Right lobe of liver (tissue), 6 donors: Measurements from ENCODE around the gene CFAP46. TPM values are rescaled to one million over a fixed set of nuclear protein-coding genes. Genes with fewer than 3 reads are reported as not detected.
A peak's percentile ranks its signal among the peaks of the same experiment; 100 is the strongest.

ENCODE experiments used
- ATAC-seq, 4 donors: fragments of 200-7000 bp; cut with Tn5 transposase; one replicate each; pipeline ENCODE4 v1.9.1; 2020; ENCODE audit warnings: mild to moderate bottlenecking in 4 of 4, moderate library complexity in 4 of 4
- DNase-seq, 3 donors: peaks; one replicate each; pipeline ENCODE4 v3.0.0-alpha.2; 2020
- H3K27ac ChIP-seq, 3 donors: fragments of 200-600 bp; one replicate each; pipeline ENCODE4 v1.8.0; 2022
- H3K27me3 ChIP-seq, 2 donors: fragments of 200-600 bp; one replicate each; pipeline ENCODE4 v1.8.0; 2022
- H3K36me3 ChIP-seq, 4 donors: fragments of 200-600 bp; sonication (generic) in 1 of 4; one replicate each; pipeline versions ENCODE4 v1.5.1 to v1.8.0; 2017 to 2022; ENCODE audit warnings: control low read depth in 1 of 4
- H3K4me1 ChIP-seq, 4 donors: fragments of 200-600 bp; sonication (generic) in 1 of 4; one replicate each; pipeline versions ENCODE4 v1.5.1 to v1.8.0; 2017 to 2022; ENCODE audit warnings: control low read depth in 1 of 4
- H3K4me3 ChIP-seq, 3 donors: fragments of 200-600 bp; one replicate each; pipeline ENCODE4 v1.8.0; 2022
- H3K9me3 ChIP-seq, 4 donors: fragments of 200-600 bp; sonication (generic) in 1 of 4; one replicate each; pipeline versions ENCODE4 v1.5.1 to v1.8.0; 2017 to 2022; ENCODE audit warnings: control low read depth in 1 of 4
- POLR2A ChIP-seq: fragments of 450-650 bp; IDR thresholded peaks from one replicate; pipeline ENCODE4 v1.6.1; 2017; ENCODE audit warnings: antibody characterized with exemption, mild to moderate bottlenecking
- WGBS: methylation state at CpG from one replicate; pipeline ENCODE4 v1.1.6; 2018; ENCODE audit warnings: low coverage, low lambda C conversion rate; ENCODE audit not compliant: insufficient coverage; ENCODE audit errors: missing lambda C conversion rate; 5-methylcytosine and 5-hydroxymethylcytosine counted together
- intact Hi-C, 2 donors: fragments of 100-400 bp; cut with DNase I; formaldehyde crosslinking; loops; one replicate each; pipeline versions ENCODE4 v1.11.2 to v1.14.1; 2022
- total RNA-seq, 6 experiments: library from RNA; depleted of rRNA in 2 of 6; stranded (reverse); fragments of >200 nt in 2 of 6; fragmentation: NEBNext Ultra II Directional in 3 of 6; extraction: Animal tissue kit (Norgen Biotek cat#: 25700) in 3 of 6; gene quantifications; one replicate each; pipeline versions ENCODE4 v1.1.0 to v1.2.4, GENCODE V29; 2016 to 2023
- TF ChIP-seq, protein P1 (sequence below), 4 donors: fragments of 200-600 bp in 3 of 4; fragments of 450-650 bp in 1 of 4; IDR thresholded peaks; one replicate each; pipeline versions ENCODE4 v1.5.1 to v1.8.0; 2016 to 2022; ENCODE audit warnings: antibody characterized with exemption in 4 of 4, mild to moderate bottlenecking in 2 of 4
- donor health status: DM: no; HTN: yes; CAD: no.
- donor health status: DM: no; HTN: no; CAD: no.
- donor health status: DM: no; HTN: no; CAD: no.
- donor health status: DM: no; HTN: yes; CAD: no.
- donor health status: DM: no; HTN: yes; CAD: no.

The CFAP46 gene
- total RNA-seq, 6 experiments from 2014 or later = 0.16 to 0.67 (median 0.32) TPM

DNA sequence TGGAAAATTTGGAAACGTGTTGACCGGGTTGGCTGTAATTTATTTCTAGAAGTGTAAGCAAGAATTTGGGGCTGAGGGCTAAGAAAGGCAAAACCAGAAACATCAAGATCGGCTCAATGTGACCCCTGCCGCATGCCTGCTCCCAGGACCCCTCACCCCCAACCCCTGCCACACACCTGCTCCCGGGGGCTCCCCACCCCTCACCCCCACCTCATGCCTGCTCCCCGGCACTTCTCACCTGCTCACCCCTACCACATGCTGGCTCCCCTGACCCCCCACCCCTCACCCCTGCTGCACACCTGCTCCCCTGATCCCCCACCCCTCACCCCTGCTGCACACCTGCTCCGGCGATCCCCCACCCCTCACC lies 19.0 kb upstream of the CFAP46 start:
- H3K4me1 ChIP-seq = peaks cover 0 to 3% (median 0%) of the 10 kb centered on the region in 4 donors
- no peaks in the 10 kb centered on the region for H3K27me3 ChIP-seq
- TF ChIP-seq, protein P1, sequence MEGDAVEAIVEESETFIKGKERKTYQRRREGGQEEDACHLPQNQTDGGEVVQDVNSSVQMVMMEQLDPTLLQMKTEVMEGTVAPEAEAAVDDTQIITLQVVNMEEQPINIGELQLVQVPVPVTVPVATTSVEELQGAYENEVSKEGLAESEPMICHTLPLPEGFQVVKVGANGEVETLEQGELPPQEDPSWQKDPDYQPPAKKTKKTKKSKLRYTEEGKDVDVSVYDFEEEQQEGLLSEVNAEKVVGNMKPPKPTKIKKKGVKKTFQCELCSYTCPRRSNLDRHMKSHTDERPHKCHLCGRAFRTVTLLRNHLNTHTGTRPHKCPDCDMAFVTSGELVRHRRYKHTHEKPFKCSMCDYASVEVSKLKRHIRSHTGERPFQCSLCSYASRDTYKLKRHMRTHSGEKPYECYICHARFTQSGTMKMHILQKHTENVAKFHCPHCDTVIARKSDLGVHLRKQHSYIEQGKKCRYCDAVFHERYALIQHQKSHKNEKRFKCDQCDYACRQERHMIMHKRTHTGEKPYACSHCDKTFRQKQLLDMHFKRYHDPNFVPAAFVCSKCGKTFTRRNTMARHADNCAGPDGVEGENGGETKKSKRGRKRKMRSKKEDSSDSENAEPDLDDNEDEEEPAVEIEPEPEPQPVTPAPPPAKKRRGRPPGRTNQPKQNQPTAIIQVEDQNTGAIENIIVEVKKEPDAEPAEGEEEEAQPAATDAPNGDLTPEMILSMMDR (IDR thresholded peaks at IDR 0.05) = no peak
- no peak for TF ChIP-seq POLR2A
- ATAC-seq (no peak), DNase-seq (peak in 2 of 3 donors; percentile 11 to 39)
- whole genome bisulfite sequencing = 73% methylated on average over 6 of the region's 8 CpGs
- H3K36me3 ChIP-seq = no peaks in the 10 kb centered on the region
- no peaks in the 10 kb centered on the region for H3K9me3 ChIP-seq
- no peak overlapping the region for H3K27ac ChIP-seq
- intact Hi-C loops = no loop called here
- no peak overlapping the region for H3K4me3 ChIP-seq

DNA sequence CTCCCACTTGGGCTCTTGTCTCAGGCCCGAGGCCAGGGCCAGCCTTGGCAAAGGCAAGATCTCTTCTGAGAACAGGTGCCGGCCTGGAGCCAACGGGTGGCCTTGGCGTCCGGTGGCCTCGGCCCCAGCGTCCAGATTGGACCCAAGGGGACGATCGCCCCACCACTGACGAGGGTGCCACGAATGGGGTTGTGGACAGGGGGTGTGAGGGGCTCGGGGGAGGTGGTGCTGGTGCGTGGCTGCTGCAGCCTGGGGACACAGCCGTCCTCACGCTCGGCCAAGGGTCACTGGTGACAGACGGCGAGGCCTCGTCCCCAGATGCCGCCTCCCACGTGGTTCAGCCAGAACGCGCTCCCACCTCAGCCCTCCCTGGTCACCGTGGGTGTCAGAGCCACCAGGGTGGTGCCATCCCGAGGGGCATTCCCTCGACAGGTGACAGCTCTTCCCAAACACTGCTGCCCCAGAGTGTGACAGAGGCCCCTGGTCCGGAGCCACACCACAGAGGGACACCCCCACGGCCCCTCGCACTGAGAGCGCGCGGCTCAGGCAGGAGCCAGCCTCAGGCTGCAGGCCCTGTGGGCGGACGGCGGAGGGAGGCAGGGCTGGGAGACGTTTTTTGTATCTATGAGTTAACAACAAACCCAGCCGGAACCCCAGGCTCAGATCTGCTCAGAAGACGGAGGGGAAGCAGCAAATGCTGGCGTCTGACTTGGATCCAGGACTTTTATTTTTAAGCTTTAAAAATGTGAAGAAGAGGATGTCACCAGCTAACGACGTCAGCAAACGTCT lies 18.5 kb upstream of the CFAP46 start:
- H3K27ac ChIP-seq = no peak overlapping the region
- intact Hi-C loops = no loop called here
- H3K4me3 ChIP-seq = no peak overlapping the region
- H3K27me3 ChIP-seq = no peaks in the 10 kb centered on the region
- DNase-seq (peak; percentile 17 to 44 (median 43)), ATAC-seq (no peak)
- H3K36me3 ChIP-seq = no peaks in the 10 kb centered on the region
- 76% methylated on average over 8 of the region's 42 CpGs for WGBS
- H3K4me1 ChIP-seq = peaks cover 0 to 3% (median 0%) of the 10 kb centered on the region in 4 donors
- TF ChIP-seq, protein P1 (IDR thresholded peaks at IDR 0.05) = no peak
- no peak for TF ChIP-seq POLR2A
- H3K9me3 ChIP-seq = no peaks in the 10 kb centered on the region

DNA sequence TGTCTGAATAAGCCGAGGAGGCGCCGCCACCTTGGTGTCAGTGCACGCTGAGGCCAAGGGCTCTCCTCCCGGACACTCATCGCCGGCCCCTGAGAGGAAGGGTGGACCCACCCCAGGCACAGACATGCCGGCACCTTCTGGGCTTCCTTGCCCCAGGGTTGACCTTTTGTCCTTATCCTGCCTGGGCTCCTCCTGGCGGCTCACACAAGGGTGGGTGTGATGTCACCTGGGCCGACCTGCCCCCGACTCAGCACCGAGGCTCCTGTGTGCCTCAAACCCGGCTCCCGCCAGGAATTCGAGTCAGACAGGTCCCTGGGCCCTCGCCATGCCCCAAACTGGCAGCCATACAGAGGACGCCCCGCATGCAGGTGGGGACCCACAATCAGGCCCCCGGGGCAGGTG lies 17.7 kb upstream of the CFAP46 start:
- 61% methylated on average over 7 of the region's 19 CpGs for WGBS
- DNase-seq (peak; percentile 15 to 56 (median 44)), ATAC-seq (peak in 3 of 4 donors; percentile 8 to 20 (median 8))
- no peaks in the 10 kb centered on the region for H3K36me3 ChIP-seq
- intact Hi-C loops = no loop called here
- TF ChIP-seq, protein P1 (IDR thresholded peaks at IDR 0.05) = no peak
- no peak for TF ChIP-seq POLR2A
- H3K9me3 ChIP-seq = no peaks in the 10 kb centered on the region
- H3K4me1 ChIP-seq = peaks cover 0 to 3% (median 0%) of the 10 kb centered on the region in 4 donors
- no peak overlapping the region for H3K4me3 ChIP-seq
- H3K27ac ChIP-seq = no peak overlapping the region
- H3K27me3 ChIP-seq = no peaks in the 10 kb centered on the region

DNA sequence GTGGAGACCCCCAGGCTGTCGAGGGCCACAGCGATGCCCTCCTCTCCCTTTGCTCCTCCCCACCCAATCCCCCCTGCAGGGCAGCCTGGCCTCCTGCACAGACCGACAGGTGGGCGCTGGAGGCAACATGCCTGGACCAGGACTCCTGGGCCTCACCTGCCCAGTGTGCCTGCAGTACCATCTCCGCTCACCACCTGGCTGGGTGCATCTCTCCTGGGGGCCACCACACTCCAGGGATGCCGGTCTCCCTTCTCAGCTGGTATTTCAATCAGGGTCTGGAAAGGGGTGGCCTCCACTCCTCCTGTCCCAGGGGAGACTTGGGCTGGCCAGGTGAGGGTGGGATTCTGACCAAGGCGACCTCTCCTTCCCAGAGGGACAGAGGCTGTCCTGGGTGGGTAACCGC lies 17.2 kb upstream of the CFAP46 start:
- Histone ChIP-seq H3K4me3 (no peak overlapping the region), H3K36me3 (no peaks in the 10 kb centered on the region), H3K9me3 (no peaks in the 10 kb centered on the region), H3K27me3 (peaks cover 0 to 3% of the 10 kb centered on the region in 2 donors), H3K27ac (no peak overlapping the region), H3K4me1 (peaks cover 0 to 3% (median 0%) of the 10 kb centered on the region in 4 donors)
- no peak for TF ChIP-seq POLR2A
- TF ChIP-seq, protein P1 (IDR thresholded peaks at IDR 0.05) = no peak
- ATAC-seq (no peak), DNase-seq (no peak)
- no CpG with 5 or more reads among the region's 8 CpGs for WGBS
- intact Hi-C loops = no loop called here
